ENCODE results near the gene RABAC1. TPM values are rescaled to one million over a fixed set of nuclear protein-coding genes. Genes with fewer than 3 reads are reported as not detected.

The RABAC1 gene
- total RNA-seq, 6 experiments from 2014 or later, result 245 to 349 (median 258) TPM

DNA sequence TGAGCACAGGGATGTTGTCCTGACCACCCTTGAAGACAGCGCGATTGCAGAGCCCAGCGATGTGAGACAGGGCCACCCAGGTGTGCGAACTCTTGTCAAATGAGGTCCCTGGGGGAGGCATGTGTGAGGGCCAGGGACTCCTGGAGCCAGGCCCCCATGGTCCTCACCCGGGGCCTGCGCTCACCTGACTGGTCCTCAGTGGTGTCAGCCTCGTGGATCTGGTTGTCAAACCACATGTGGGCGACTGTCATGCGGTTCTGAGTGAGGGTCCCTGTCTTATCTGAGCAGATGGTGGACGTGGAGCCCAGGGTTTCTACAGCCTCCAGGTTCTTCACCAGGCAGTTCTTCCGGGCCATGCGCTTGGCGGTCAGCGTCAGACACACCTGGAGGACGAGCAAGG, 22.6 kb upstream of the RABAC1 start:
- H3K36me3 Mint-ChIP-seq (ENCODE audit: low read depth), result no peaks in the 10 kb centered on the region
- DNase-seq, result no peak
- H3K4me1 Mint-ChIP-seq (ENCODE audit: low read depth), result peaks cover 6% of the 10 kb centered on the region; the same call in 1 of the 2 replicates
- H3K27me3 Mint-ChIP-seq (ENCODE audit: insufficient read depth), result peaks cover 19% of the 10 kb centered on the region
- H3K27ac Mint-ChIP-seq, result no peak overlapping the region
- H3K4me3 Mint-ChIP-seq, result no peak overlapping the region
- no peaks in the 10 kb centered on the region for H3K9me3 Mint-ChIP-seq
- TF ChIP-seq, protein P1, sequence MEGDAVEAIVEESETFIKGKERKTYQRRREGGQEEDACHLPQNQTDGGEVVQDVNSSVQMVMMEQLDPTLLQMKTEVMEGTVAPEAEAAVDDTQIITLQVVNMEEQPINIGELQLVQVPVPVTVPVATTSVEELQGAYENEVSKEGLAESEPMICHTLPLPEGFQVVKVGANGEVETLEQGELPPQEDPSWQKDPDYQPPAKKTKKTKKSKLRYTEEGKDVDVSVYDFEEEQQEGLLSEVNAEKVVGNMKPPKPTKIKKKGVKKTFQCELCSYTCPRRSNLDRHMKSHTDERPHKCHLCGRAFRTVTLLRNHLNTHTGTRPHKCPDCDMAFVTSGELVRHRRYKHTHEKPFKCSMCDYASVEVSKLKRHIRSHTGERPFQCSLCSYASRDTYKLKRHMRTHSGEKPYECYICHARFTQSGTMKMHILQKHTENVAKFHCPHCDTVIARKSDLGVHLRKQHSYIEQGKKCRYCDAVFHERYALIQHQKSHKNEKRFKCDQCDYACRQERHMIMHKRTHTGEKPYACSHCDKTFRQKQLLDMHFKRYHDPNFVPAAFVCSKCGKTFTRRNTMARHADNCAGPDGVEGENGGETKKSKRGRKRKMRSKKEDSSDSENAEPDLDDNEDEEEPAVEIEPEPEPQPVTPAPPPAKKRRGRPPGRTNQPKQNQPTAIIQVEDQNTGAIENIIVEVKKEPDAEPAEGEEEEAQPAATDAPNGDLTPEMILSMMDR (IDR thresholded peaks at IDR 0.05), result no peak

DNA sequence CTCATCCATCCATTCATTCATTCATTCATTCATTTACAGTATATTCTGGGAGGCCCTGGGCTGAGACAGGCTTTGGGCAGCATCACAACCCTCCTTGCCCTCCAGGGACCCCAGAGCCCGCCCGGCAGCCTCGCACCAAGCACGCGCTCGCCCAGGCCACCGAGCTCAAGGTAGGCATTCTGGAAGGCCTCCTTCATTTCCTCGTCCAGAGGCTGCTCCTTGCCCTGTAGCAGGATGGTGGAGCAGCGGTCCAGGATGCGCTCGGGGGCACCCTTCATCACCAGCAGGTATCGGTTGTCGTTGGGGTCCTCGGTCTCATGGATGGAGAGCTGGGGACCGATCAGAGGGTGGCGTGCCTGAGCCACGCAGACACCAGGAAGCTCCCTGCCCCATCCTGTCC, 19.3 kb upstream of the RABAC1 start:
- Mint-ChIP-seq H3K4me1 (ENCODE audit: low read depth) (peaks cover 6% of the 10 kb centered on the region; the same call in 1 of the 2 replicates), H3K36me3 (ENCODE audit: low read depth) (no peaks in the 10 kb centered on the region), H3K27me3 (ENCODE audit: insufficient read depth) (peaks cover 11% of the 10 kb centered on the region)

DNA sequence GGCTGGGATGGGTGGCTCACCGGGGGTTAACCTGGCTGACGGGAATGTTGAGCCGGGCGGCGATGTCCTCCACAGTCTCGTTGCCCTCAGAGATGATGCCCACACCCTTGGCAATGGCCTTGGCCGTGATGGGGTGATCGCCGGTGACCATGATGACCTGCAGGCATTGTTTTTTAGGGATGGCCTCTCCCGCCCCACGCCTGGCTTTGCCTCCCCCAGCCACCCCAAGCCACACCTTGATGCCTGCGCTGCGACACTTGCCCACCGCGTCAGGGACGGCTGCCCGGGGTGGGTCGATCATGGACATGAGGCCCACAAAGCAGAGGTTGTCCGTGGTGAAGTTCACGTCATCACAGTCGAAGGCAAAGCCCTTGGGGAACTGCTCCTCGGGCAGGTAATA, 18.8 kb upstream of the RABAC1 start:
- H3K27ac Mint-ChIP-seq, result no peak overlapping the region
- H3K9me3 Mint-ChIP-seq, result no peaks in the 10 kb centered on the region
- no peak overlapping the region for H3K4me3 Mint-ChIP-seq
- TF ChIP-seq, protein P1 (IDR thresholded peaks at IDR 0.05), result no peak
- no peaks in the 10 kb centered on the region for H3K36me3 Mint-ChIP-seq (ENCODE audit: low read depth)
- peaks cover 17% of the 10 kb centered on the region for H3K27me3 Mint-ChIP-seq (ENCODE audit: insufficient read depth)
- no peak for DNase-seq
- peaks cover 6% of the 10 kb centered on the region; the same call in 1 of the 2 replicates for H3K4me1 Mint-ChIP-seq (ENCODE audit: low read depth)

More for the DNA sequence above, 19.3 kb upstream of the RABAC1 start:
- Mint-ChIP-seq H3K27ac (no peak overlapping the region), H3K4me3 (no peak overlapping the region), H3K9me3 (no peaks in the 10 kb centered on the region)
- no peak for DNase-seq
- TF ChIP-seq, protein P1 (IDR thresholded peaks at IDR 0.05), result no peak

DNA sequence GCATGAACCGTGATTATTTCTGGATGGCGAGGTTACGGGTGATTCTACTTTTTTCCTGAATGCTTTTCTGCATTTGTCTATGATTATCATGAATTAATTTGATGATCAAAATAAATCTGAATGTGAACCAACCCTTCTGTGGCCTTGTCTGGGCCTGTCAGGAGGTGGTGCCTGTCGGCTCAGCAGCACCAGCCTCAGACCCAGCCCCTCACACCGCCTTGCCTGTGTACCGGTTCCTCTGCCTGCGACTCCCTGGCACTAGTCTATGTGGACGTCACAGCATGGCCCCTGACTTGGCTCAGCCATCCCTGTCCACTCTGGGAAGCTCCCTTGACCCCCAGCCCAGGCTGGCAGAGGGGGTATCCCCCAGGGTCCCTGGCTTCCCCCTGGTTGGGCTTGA, 15.5 kb upstream of the RABAC1 start:
- Mint-ChIP-seq H3K27me3 (ENCODE audit: insufficient read depth) (peaks cover 19% of the 10 kb centered on the region), H3K9me3 (no peaks in the 10 kb centered on the region), H3K4me1 (ENCODE audit: low read depth) (no peaks in the 10 kb centered on the region; the same call in 1 of the 2 replicates), H3K4me3 (no peak overlapping the region), H3K36me3 (ENCODE audit: low read depth) (no peaks in the 10 kb centered on the region), H3K27ac (no peak overlapping the region)
- TF ChIP-seq, protein P1 (IDR thresholded peaks at IDR 0.05), result no peak
- no peak for DNase-seq

DNA sequence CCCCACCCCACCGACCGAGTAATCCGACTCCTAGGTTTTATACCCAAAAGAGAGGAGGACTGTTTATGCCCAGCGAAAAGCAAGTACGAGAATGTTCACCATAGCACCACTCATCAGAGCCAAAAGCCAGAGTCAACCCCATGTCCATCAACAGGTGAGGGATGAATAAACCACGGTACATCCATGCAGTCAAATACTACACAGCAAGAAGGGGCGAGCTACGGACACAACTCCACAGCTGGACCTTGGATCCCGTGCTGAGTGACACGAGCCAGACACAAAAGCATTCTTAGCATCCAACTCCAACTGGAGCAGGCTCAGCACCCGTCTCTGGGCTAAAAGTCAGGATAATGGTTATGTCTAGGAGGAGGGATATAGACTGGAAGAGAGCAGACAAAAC, 12.2 kb upstream of the RABAC1 start:
- peaks cover 31% of the 10 kb centered on the region for H3K27me3 Mint-ChIP-seq (ENCODE audit: insufficient read depth)

More for the DNA sequence above, 12.2 kb upstream of the RABAC1 start:
- no peak for DNase-seq
- Mint-ChIP-seq H3K36me3 (ENCODE audit: low read depth) (no peaks in the 10 kb centered on the region), H3K4me3 (no peak overlapping the region), H3K4me1 (ENCODE audit: low read depth) (no peaks in the 10 kb centered on the region), H3K9me3 (no peaks in the 10 kb centered on the region), H3K27ac (no peak overlapping the region)
- TF ChIP-seq, protein P1 (IDR thresholded peaks at IDR 0.05), result no peak

Measured in HFFc6 (cell line).